ENCODE measurements around the gene SEPTIN11.
A peak's percentile ranks its signal among the peaks of the same experiment; 100 is the strongest.

The SEPTIN11 gene

DNA sequence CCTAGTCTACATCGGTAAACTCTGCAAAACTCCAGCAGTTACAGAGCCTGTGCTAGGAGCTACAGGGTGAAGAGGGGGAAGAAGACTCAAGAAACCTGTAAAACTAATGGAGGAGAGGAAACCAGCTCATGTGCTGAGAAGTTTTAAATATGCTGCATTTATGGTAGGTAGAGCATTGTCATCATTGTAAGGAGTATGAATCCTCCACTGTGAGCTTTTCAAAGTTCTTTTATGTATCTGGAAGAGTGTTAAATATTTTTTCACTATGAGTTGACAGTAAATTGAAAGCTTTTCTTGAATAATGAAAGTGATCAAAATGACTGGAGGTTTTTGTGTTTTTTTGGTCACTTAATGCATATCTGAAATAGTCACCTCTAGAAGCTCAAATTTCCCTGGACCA lies 46.2 kb downstream of the SEPTIN11 start:
- H3K36me3 ChIP-seq (ENCODE audit: control insufficient read depth, insufficient read depth, low read length) = peaks cover 15% of the 10 kb centered on the region; the same call in 1 of the 2 replicates
- H3K27ac ChIP-seq (ENCODE audit: low read depth, low read length) = no peak overlapping the region
- no peaks in the 10 kb centered on the region for H3K27me3 ChIP-seq (ENCODE audit: control insufficient read depth, insufficient read depth, low read length)

DNA sequence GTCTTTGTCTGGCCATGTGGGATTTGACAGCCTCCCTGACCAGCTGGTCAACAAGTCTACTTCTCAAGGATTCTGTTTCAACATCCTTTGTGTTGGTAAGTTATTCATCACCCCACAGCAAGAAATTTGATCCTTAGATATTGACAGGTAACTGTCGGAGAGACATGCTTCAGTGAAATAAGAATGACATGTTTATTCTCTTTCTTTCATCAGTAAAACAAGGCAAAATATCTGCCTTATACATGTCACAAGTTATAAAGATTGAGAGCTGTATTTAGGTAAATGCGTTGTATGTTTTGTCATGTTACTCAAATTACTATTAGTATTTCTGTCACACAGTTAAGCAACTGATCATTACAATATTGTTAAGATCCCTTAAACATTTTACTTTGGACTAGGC lies 46.9 kb downstream of the SEPTIN11 start:
- Histone ChIP-seq H3K4me1 (ENCODE audit: control insufficient read depth, insufficient read depth, low read length) (peaks cover 34% of the 10 kb centered on the region), H3K36me3 (ENCODE audit: control insufficient read depth, insufficient read depth, low read length) (peaks cover 15% of the 10 kb centered on the region; the same call in 1 of the 2 replicates), H3K4me3 (ENCODE audit: low read depth, low read length) (no peak overlapping the region), H3K9me3 (ENCODE audit: control insufficient read depth, insufficient read depth, low read length) (no peaks in the 10 kb centered on the region), H3K27me3 (ENCODE audit: control insufficient read depth, insufficient read depth, low read length) (no peaks in the 10 kb centered on the region), H3K27ac (ENCODE audit: low read depth, low read length) (no peak overlapping the region), H3K9ac (ENCODE audit: low read depth, low read length) (no peak overlapping the region)

More for the DNA sequence above, 46.2 kb downstream of the SEPTIN11 start:
- Histone ChIP-seq H3K9me3 (ENCODE audit: control insufficient read depth, insufficient read depth, low read length) (no peaks in the 10 kb centered on the region), H3K9ac (ENCODE audit: low read depth, low read length) (no peak overlapping the region), H3K4me3 (ENCODE audit: low read depth, low read length) (no peak overlapping the region), H3K4me1 (ENCODE audit: control insufficient read depth, insufficient read depth, low read length) (peaks cover 29% of the 10 kb centered on the region)

DNA sequence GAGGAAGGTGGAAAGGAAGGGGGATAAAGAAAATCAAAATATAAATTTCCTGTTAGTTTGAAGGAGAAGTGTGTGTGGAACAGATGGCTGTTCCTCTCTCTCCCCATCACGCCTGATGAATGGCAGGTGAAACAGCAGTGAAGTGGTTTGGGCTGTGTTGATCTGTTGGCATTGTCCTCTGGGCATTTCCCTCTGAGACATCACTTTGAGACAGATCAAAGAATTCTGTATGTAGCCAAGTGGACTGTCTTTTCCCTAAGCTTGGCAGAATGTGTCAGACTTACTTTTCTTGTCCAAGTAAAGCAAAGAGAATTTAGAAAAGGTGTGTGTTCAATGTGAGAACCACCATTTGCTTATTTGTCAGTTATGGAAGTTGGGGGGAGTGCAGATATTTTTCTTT lies 47.5 kb downstream of the SEPTIN11 start:
- Histone ChIP-seq H3K9ac (ENCODE audit: low read depth, low read length) (no peak overlapping the region), H3K36me3 (ENCODE audit: control insufficient read depth, insufficient read depth, low read length) (peaks cover 15% of the 10 kb centered on the region; the same call in 1 of the 2 replicates), H3K27me3 (ENCODE audit: control insufficient read depth, insufficient read depth, low read length) (no peaks in the 10 kb centered on the region), H3K27ac (ENCODE audit: low read depth, low read length) (peak overlapping the region; percentile 22), H3K9me3 (ENCODE audit: control insufficient read depth, insufficient read depth, low read length) (no peaks in the 10 kb centered on the region), H3K4me3 (ENCODE audit: low read depth, low read length) (no peak overlapping the region), H3K4me1 (ENCODE audit: control insufficient read depth, insufficient read depth, low read length) (peaks cover 40% of the 10 kb centered on the region)

DNA sequence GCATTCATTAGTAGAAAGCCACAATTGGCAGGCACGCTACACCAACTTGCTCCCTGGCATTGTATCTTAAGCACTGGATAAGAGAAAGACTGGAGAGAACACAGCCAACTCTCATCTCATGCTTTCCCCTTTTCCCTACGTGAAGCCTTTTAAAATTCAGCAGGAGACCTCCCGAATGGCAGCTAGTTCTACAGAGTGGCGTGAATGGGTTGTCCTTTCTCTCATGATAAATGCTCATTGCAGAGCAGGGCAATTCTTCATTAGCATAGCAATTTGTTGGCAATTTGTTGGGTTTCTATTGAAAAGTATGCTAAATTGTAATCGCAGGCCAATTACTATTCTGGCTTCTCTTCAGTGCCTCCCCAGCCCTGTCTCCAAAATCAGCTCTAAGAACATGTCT lies 48.0 kb downstream of the SEPTIN11 start:
- Histone ChIP-seq H3K36me3 (ENCODE audit: control insufficient read depth, insufficient read depth, low read length) (peaks cover 15% of the 10 kb centered on the region; the same call in 1 of the 2 replicates), H3K9me3 (ENCODE audit: control insufficient read depth, insufficient read depth, low read length) (no peaks in the 10 kb centered on the region), H3K27ac (ENCODE audit: low read depth, low read length) (peak overlapping the region; percentile 22), H3K9ac (ENCODE audit: low read depth, low read length) (no peak overlapping the region), H3K4me1 (ENCODE audit: control insufficient read depth, insufficient read depth, low read length) (peaks cover 45% of the 10 kb centered on the region), H3K4me3 (ENCODE audit: low read depth, low read length) (no peak overlapping the region), H3K27me3 (ENCODE audit: control insufficient read depth, insufficient read depth, low read length) (no peaks in the 10 kb centered on the region)

DNA sequence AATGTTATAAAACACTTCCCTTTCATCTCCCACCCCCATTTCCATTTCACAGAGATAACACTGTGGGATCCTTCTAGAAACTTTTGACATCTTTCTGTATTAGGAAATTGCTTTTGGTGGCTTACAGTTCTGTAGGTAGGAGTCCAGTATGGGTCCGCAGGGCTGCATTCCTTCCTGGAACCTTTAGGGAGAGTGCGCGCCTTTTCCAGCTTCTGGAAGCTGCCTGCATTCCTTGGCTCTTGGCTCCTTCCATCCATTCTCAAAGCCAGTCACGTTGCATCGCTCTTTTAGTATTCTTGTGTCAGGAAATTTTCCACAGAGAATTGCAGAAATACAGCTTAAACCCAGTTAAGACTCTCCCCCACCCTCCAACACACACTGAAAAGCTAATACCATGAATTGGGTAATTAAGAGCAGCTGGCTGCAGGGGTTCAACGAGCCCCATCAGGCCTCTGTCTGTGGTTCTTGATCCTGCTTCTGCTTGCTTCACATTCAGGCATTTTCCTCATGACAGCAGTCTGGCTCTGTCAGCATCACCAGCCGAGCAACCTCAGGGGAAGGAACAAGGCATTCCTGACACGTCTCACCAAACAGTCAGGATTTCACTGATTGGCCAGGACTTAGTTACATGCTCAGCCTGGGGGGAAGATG lies 48.8 kb downstream of the SEPTIN11 start:
- H3K36me3 ChIP-seq (ENCODE audit: control insufficient read depth, insufficient read depth, low read length) = peaks cover 16% of the 10 kb centered on the region; the same call in 1 of the 2 replicates
- no peak overlapping the region for H3K4me3 ChIP-seq (ENCODE audit: low read depth, low read length)
- no peak overlapping the region for H3K27ac ChIP-seq (ENCODE audit: low read depth, low read length)
- H3K9me3 ChIP-seq (ENCODE audit: control insufficient read depth, insufficient read depth, low read length) = no peaks in the 10 kb centered on the region
- peaks cover 52% of the 10 kb centered on the region for H3K4me1 ChIP-seq (ENCODE audit: control insufficient read depth, insufficient read depth, low read length)
- H3K9ac ChIP-seq (ENCODE audit: low read depth, low read length) = no peak overlapping the region
- no peaks in the 10 kb centered on the region for H3K27me3 ChIP-seq (ENCODE audit: control insufficient read depth, insufficient read depth, low read length)
